Esophagus squamous epithelium (tissue), 4 donors: Measurements from ENCODE around the gene NEK1.

ENCODE experiments used
- CTCF ChIP-seq, 6 experiments: fragments of 450-650 bp in 4 of 6; fragments of 200-600 bp in 2 of 6; sonication (generic) in 2 of 6; IDR thresholded peaks; one replicate each; pipeline ENCODE4 v1.5.1; 2016 to 2019; ENCODE audit warnings: antibody characterized with exemption in 6 of 6, mild to moderate bottlenecking in 4 of 6, moderate library complexity in 4 of 6
- POLR2A ChIP-seq, 4 donors: fragments of 450-650 bp; IDR thresholded peaks; one replicate each; pipeline ENCODE4 v1.6.1; 2017; ENCODE audit warnings: antibody characterized with exemption in 4 of 4, mild to moderate bottlenecking in 4 of 4, moderate library complexity in 3 of 4

GRCh38 chr4:169557061-169557636, 55.2 kb downstream of the NEK1 start:
- TF ChIP-seq CTCF (IDR thresholded peaks at IDR 0.05) (no peak), POLR2A (IDR thresholded peaks at IDR 0.05) (no peak)
